Lower leg skin (tissue), 4 donors: Measurements from ENCODE around the gene ANKS4B. TPM values are rescaled to one million over a fixed set of nuclear protein-coding genes. Genes with fewer than 3 reads are reported as not detected.
A peak's percentile ranks its signal among the peaks of the same experiment; 100 is the strongest.

ENCODE experiments used
- DNase-seq, 2 donors: peaks; one replicate each; pipeline ENCODE4 v3.0.0-alpha.2; 2019; ENCODE audit warnings: low spot score in 2 of 2
- H3K4me3 ChIP-seq: fragments of 200-600 bp; sonication (generic); 2 replicates; pipeline ENCODE4 v1.5.1; 2017; ENCODE audit warnings: mild to moderate bottlenecking, low read depth; ENCODE audit not compliant: poor library complexity, severe bottlenecking
- POLR2A ChIP-seq, 2 donors: fragments of 450-650 bp; IDR thresholded peaks; one replicate each; pipeline ENCODE4 v1.6.1; 2016 to 2017; ENCODE audit warnings: antibody characterized with exemption in 2 of 2, mild to moderate bottlenecking in 1 of 2, moderate library complexity in 1 of 2
- WGBS, 2 donors: methylation state at CpG; one replicate each; pipeline ENCODE4 v1.1.5; 2018; 5-methylcytosine and 5-hydroxymethylcytosine counted together
- intact Hi-C: fragments of 100-400 bp; cut with DNase I; formaldehyde crosslinking; loops from one replicate; pipeline ENCODE4 v1.15.0; 2023; ENCODE audit warnings: low total_unique reads
- total RNA-seq, 4 donors: library from RNA; depleted of rRNA; stranded (reverse); fragments of >200 nt; gene quantifications; one replicate each; pipeline ENCODE4 v1.1.0, GENCODE V29; 2016
- TF ChIP-seq, protein P1 (sequence below), 3 donors: fragments of 450-650 bp; IDR thresholded peaks; one replicate each; pipeline ENCODE4 v1.5.1; 2016; ENCODE audit warnings: antibody characterized with exemption in 3 of 3, mild to moderate bottlenecking in 3 of 3, moderate library complexity in 2 of 3

The ANKS4B gene, protein sequence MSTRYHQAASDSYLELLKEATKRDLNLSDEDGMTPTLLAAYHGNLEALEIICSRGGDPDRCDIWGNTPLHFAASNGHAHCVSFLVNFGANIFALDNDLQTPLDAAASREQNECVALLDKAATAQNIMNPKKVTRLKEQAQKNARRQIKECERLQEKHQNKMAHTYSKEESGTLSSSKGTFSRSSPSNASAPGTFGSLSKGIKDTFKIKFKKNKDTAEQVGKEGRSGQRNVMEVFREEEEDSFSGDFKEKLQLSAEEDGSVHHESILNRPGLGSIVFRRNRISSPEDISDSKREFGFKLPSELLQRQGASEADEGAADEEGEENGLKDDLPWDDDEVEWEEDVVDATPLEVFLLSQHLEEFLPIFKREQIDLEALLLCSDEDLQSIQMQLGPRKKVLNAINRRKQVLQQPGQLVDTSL
- under 1 TPM in 1 of 4 donors, not detected in 3; 0.13 TPM for total RNA-seq

DNA sequence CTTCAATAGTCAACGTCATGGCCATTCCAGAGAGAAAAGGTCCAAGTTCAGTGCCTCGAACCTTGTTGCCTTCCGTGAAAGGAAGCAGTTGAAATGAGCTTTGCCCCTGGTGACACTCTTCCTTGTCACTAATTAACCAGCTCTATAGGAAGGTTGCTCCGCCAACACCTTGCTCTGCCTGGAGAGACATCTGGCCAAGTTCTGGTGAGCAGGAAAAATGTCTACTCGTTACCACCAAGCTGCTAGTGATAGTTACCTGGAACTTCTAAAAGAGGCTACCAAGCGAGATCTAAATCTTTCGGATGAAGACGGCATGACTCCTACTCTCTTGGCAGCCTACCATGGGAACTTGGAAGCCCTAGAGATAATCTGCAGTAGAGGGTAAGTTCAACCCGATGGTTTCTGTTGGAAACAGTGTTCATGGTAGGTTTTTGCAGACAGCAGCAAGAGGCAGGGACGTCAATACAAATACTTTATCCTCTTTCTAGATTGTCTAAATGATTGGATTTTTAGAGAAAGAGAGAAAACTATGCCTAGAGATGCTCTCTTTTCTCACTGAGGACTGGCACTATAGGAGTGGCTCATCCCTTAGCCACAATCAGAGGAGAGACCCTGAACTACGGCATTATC lies at the start of gene ANKS4B:
Gene ANKS4B (plus strand): TSS at position 179 of the 630 bp plus-strand sequence. CDS start 39 bp downstream, at position 218.
- DNase-seq, result no peak
- 75 to 83% methylated on average over 11 of the region's 11 CpGs for WGBS, 2 donors
- intact Hi-C loops, result no loop called here
- H3K4me3 ChIP-seq, result no peak within 1 kb of the TSS
- no peak for TF ChIP-seq POLR2A (IDR thresholded peaks at IDR 0.05)
- TF ChIP-seq, protein P1, sequence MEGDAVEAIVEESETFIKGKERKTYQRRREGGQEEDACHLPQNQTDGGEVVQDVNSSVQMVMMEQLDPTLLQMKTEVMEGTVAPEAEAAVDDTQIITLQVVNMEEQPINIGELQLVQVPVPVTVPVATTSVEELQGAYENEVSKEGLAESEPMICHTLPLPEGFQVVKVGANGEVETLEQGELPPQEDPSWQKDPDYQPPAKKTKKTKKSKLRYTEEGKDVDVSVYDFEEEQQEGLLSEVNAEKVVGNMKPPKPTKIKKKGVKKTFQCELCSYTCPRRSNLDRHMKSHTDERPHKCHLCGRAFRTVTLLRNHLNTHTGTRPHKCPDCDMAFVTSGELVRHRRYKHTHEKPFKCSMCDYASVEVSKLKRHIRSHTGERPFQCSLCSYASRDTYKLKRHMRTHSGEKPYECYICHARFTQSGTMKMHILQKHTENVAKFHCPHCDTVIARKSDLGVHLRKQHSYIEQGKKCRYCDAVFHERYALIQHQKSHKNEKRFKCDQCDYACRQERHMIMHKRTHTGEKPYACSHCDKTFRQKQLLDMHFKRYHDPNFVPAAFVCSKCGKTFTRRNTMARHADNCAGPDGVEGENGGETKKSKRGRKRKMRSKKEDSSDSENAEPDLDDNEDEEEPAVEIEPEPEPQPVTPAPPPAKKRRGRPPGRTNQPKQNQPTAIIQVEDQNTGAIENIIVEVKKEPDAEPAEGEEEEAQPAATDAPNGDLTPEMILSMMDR (IDR thresholded peaks at IDR 0.05), result peak in 1 of 3 donors; percentile 28

GRCh38 chr16:21183995-21184394 lies 49.5 kb upstream of the ANKS4B start:
- H3K4me3 ChIP-seq, result no peak overlapping the region
- TF ChIP-seq, protein P1 (IDR thresholded peaks at IDR 0.05), result no peak
- TF ChIP-seq POLR2A (IDR thresholded peaks at IDR 0.05), result no peak
- DNase-seq, result no peak
- WGBS, 2 donors, result 83 to 91% methylated on average over 3 of the region's 3 CpGs
- intact Hi-C loops, result no loop called here

DNA sequence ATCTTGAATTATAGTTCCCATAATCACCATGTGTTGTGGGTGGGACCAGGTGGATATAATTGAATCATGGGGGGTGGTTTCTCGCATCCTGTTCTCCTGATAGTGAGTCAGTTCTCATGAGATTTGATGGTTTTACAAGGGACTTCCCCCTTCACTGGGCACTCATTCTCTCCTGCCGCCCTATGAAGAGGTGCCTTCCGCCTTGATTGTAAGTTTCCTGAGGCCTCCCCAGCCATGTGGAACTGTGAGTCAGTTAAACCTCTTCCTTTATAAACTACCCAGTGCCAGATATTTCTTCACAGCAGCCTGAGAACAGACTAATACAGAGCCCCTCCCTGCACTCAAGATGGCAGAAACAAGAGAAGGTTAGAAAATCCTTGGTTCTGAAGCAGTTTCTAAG lies 48.7 kb upstream of the ANKS4B start:
- no peak for DNase-seq
- intact Hi-C loops, result no loop called here
- no peak for TF ChIP-seq POLR2A (IDR thresholded peaks at IDR 0.05)
- TF ChIP-seq, protein P1 (IDR thresholded peaks at IDR 0.05), result no peak
- no peak overlapping the region for H3K4me3 ChIP-seq
- 75 to 78% methylated on average over 3 of the region's 3 CpGs for WGBS, 2 donors

DNA sequence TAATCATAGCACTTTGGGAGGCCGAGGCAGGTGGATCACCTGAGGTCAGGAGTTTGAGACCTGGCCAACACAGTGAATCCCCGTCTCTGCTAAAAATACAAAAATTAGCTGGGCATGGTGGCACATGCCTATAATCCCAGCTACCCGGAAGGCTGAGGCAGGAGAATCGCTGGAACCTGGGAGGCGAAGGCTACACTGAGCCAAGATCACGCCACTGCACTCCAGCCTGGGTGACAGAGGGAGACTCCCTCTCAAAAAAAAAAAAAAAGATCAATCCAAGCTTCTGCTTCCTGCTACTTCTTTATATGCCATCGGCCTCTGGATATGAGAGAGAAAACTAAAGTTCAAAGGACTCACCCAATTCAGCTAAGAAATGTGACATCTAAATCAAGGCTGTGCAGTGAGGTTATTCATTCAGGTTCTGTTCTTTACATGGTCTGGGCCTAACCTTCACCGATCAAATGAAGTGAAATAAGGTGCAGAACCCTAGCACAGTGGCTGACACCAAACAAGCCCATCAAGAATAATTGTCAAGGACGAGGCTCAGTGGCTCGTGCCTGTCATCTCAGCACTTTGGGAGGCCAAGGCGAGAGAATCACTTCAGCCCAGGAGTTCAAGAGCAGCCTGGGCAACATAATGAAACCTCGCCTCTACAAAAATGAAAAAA lies 47.7 kb upstream of the ANKS4B start:
- intact Hi-C loops, result no loop called here
- whole genome bisulfite sequencing, 2 donors, result 69 to 77% methylated on average over 12 of the region's 12 CpGs
- no peak overlapping the region for H3K4me3 ChIP-seq
- TF ChIP-seq, protein P1 (IDR thresholded peaks at IDR 0.05), result no peak
- DNase-seq, result no peak

- no peak for DNase-seq
- H3K4me3 ChIP-seq, result no peak overlapping the region
- 57 to 76% methylated on average over 4 of the region's 4 CpGs for WGBS, 2 donors
- intact Hi-C loops, result no loop called here
- no peak for TF ChIP-seq POLR2A (IDR thresholded peaks at IDR 0.05)
- TF ChIP-seq, protein P1 (IDR thresholded peaks at IDR 0.05), result no peak
These were observed 47.2 kb upstream of the ANKS4B start for GRCh38 chr16:21186326-21186691.
